ENCODE measurements around the gene PLS1.
"Not testable (repeated sequence)": the region's sequence is repeated elsewhere in the genome, so short reads cannot be mapped to it uniquely, and the experiment has no call there.

DNA sequence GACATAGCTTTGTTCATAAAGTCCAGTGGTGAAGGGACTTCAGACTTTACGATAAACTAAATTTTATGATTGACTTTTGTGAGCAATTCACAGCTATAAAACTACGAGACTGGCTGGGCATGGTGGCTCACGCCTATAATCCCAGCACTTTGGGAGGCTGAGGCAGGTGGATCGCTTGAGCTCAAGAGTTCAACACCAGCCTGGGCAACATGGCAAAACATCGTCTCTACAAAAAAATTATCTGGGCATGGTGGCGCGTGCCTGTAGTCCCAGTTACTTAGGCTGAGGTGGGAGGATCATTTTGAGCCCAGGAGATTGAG is 7.2 kb downstream of the PLS1 start:
- TF ChIP-seq CTCF (IDR thresholded peaks at IDR 0.05); EZH2phosphoT487 (IDR thresholded peaks at IDR 0.05; ENCODE audit: borderline replicate concordance, low read depth); REST (IDR thresholded peaks at IDR 0.05; ENCODE audit: low read depth, low read length); TCF12 (IDR thresholded peaks at IDR 0.05); TAF1 (IDR thresholded peaks at IDR 0.05; ENCODE audit: borderline replicate concordance, low read depth, low read length); MXI1 (IDR thresholded peaks at IDR 0.05; ENCODE audit: low read depth, low read length); EP300 (IDR thresholded peaks at IDR 0.05; ENCODE audit: borderline replicate concordance in 1 of 2, low read depth in 1 of 2, low read length in 1 of 2); MAX (IDR thresholded peaks at IDR 0.05; ENCODE audit: low read depth); NRF1 (IDR thresholded peaks at IDR 0.05; ENCODE audit: low read depth, low read length): not testable (repeated sequence)
- TF ChIP-seq, protein P1, sequence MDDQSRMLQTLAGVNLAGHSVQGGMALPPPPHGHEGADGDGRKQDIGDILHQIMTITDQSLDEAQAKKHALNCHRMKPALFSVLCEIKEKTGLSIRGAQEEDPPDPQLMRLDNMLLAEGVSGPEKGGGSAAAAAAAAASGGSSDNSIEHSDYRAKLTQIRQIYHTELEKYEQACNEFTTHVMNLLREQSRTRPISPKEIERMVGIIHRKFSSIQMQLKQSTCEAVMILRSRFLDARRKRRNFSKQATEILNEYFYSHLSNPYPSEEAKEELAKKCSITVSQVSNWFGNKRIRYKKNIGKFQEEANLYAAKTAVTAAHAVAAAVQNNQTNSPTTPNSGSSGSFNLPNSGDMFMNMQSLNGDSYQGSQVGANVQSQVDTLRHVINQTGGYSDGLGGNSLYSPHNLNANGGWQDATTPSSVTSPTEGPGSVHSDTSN (IDR thresholded peaks at IDR 0.05): not testable (repeated sequence)
- TF ChIP-seq, protein P2, sequence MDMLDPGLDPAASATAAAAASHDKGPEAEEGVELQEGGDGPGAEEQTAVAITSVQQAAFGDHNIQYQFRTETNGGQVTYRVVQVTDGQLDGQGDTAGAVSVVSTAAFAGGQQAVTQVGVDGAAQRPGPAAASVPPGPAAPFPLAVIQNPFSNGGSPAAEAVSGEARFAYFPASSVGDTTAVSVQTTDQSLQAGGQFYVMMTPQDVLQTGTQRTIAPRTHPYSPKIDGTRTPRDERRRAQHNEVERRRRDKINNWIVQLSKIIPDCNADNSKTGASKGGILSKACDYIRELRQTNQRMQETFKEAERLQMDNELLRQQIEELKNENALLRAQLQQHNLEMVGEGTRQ (IDR thresholded peaks at IDR 0.05; ENCODE audit: borderline replicate concordance, low read depth, low read length): not testable (repeated sequence)

Data from SK-N-SH (cell line).